ENCODE results near the gene CBARP.
A peak's percentile ranks its signal among the peaks of the same experiment; 100 is the strongest.

Gene CBARP

DNA sequence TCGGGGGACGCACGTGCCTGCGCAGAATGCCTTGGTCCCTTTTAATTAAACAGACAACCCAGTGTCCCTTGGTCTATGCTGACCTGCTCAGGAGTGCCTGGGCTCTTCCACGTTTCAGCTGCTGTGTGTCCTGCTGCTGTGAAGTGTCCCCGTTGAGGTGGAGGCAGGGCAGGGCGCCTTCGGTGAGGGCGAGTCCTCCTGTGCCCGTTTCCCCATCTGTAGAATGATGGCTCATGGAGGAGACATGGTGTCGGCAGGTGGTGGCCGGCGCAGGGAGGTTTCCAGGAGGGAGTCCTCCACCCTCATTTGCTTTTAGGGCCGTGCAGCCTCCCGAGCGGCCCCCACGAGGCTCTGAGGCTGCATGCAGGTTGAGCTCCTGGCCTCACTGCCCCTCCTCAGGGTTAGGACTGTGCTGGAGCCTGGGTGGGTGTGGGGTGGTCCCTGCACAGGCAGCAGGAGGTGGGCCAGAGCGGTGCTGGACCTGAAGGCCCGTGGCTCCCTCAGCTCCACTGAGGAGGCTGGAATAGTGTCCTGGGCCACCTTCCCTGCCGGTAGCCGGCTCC lies 23.4 kb downstream of the CBARP start:
- Histone ChIP-seq H3K4me3 (ENCODE audit: low read depth, low read length) (no peak overlapping the region), H3K36me3 (ENCODE audit: control insufficient read depth in 2 of 2, insufficient read depth in 1 of 2, low read length in 2 of 2) (peaks cover 14 to 34% of the 10 kb centered on the region in 2 experiments; a peak in 2 of 3 replicates), H3K9me3 (ENCODE audit: control insufficient read depth, insufficient read depth, low read depth, low read length) (no peaks in the 10 kb centered on the region), H3K4me1 (ENCODE audit: control insufficient read depth, insufficient read depth, low read length) (peaks cover 12% of the 10 kb centered on the region; the same call in 1 of the 2 replicates), H3K27ac (ENCODE audit: extremely low read depth, low read depth, low read length) (peak overlapping the region; percentile 51; the same call in 1 of the 2 replicates)
- no peak for TF ChIP-seq EGR2 (tag by site-specific recombination; IDR thresholded peaks at IDR 0.05; ENCODE audit: low read depth)
- peak; percentile 54; the same call in 1 of the 2 replicates for TF ChIP-seq ZNF600 (tag by site-specific recombination; IDR thresholded peaks at IDR 0.05)
- TF ChIP-seq ZNF350 (tag by site-specific recombination; IDR thresholded peaks at IDR 0.05): no peak
- no peak for TF ChIP-seq SCRT2 (tag by site-specific recombination; IDR thresholded peaks at IDR 0.05)
- TF ChIP-seq ZNF223 (tag by site-specific recombination; IDR thresholded peaks at IDR 0.05): 0 out of 2 replicates have a peak, but pooled peaks have one; percentile 26
- no peak for TF ChIP-seq KLF16 (tag by site-specific recombination; IDR thresholded peaks at IDR 0.05)
- TF ChIP-seq, protein P1, sequence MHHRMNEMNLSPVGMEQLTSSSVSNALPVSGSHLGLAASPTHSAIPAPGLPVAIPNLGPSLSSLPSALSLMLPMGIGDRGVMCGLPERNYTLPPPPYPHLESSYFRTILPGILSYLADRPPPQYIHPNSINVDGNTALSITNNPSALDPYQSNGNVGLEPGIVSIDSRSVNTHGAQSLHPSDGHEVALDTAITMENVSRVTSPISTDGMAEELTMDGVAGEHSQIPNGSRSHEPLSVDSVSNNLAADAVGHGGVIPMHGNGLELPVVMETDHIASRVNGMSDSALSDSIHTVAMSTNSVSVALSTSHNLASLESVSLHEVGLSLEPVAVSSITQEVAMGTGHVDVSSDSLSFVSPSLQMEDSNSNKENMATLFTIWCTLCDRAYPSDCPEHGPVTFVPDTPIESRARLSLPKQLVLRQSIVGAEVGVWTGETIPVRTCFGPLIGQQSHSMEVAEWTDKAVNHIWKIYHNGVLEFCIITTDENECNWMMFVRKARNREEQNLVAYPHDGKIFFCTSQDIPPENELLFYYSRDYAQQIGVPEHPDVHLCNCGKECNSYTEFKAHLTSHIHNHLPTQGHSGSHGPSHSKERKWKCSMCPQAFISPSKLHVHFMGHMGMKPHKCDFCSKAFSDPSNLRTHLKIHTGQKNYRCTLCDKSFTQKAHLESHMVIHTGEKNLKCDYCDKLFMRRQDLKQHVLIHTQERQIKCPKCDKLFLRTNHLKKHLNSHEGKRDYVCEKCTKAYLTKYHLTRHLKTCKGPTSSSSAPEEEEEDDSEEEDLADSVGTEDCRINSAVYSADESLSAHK (tag by site-specific recombination; IDR thresholded peaks at IDR 0.05): no peak
- TF ChIP-seq ZIC2 (tag by site-specific recombination; IDR thresholded peaks at IDR 0.05): 0 out of 2 replicates have a peak, but pooled peaks have one; percentile 12
- TF ChIP-seq ZNF596 (tag by site-specific recombination; IDR thresholded peaks at IDR 0.05): no peak
- no peak for TF ChIP-seq FEZF1 (tag by site-specific recombination; IDR thresholded peaks at IDR 0.05)
- no peak for TF ChIP-seq ZNF335 (tag by site-specific recombination; conservative IDR thresholded peaks at IDR 0.05)
- no peak for TF ChIP-seq ZNF169 (tag by site-specific recombination; IDR thresholded peaks at IDR 0.05)
- no peak for TF ChIP-seq ZFHX2 (tag by site-specific recombination; conservative IDR thresholded peaks at IDR 0.05)
- ChIA-PET POLR2A (interaction anchor here (0.7 to 2.3 kb wide), 2 partner anchors 54 to 55 kb away, joined by 4 to 18 read pairs; partner anchors contain the start of gene CIRBP), CTCF (interaction anchor here (0.6 to 2.2 kb wide), 4 partner anchors 8 to 177 kb away, joined by 3 to 8 read pairs (median 4); no protein-coding TSS in a partner anchor)

DNA sequence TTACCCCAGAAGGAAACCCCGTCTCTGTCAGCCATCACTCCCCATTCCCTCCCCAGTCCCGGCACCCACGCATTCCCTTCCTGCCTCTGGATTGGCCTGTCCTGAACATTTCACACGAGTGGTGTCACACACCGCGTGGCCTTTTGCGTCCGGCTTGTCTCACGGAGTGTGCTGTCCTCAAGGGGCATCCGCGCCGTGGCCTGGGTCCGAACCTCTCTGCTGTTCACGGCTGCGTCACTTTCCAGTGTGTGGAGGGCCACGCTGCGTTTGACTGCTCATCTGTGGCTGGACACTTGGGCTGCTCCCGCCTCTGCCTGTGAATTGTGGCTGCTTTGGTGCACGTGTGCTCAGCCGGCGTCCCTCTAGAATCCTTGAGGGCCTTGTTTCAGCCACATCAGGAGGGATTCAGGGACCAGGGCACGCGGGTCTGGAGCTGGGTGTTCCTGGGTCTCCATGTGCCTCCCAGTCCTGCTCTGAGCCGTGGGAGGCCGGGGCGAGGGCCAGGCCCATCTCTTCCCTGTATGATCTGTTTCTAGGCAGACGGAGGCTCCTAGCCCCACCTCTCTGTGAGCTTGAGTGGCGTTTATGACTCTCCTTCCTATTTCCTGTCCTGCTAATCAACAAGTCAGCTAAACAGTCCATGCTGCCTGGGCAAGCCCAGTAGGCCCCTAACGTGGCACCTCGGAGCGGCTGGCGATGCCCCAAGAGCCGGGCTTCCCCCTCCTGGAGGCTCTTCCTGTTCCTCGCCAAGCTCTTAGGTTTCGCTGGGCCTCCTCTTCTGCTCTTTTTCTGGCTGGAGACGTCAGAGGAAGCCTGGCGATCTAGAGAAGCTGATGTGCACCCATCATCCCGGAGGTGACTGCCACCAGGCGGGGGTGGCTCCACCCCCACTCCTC lies 24.2 kb downstream of the CBARP start:
- peaks cover 12% of the 10 kb centered on the region; the same call in 1 of the 2 replicates for H3K4me1 ChIP-seq (ENCODE audit: control insufficient read depth, insufficient read depth, low read length)
- TF ChIP-seq SETDB1 (IDR thresholded peaks at IDR 0.05; ENCODE audit: insufficient read length, low read length) (no peak), ZNF2 (tag by site-specific recombination; IDR thresholded peaks at IDR 0.05) (no peak), HOXA7 (CRISPR knock-in tag; IDR thresholded peaks at IDR 0.05; ENCODE audit: borderline replicate concordance) (no peak), ZNF133 (tag by site-specific recombination; IDR thresholded peaks at IDR 0.05) (no peak), ZNF473 (tag by site-specific recombination; IDR thresholded peaks at IDR 0.05) (no peak), MZF1 (tag by site-specific recombination; IDR thresholded peaks at IDR 0.05; ENCODE audit: borderline replicate concordance) (no peak), ZBTB17 (tag by site-specific recombination; IDR thresholded peaks at IDR 0.05) (peak; percentile 53), SCRT1 (tag by site-specific recombination; IDR thresholded peaks at IDR 0.05; ENCODE audit: borderline replicate concordance) (peak; percentile 89), ZNF404 (tag by site-specific recombination; IDR thresholded peaks at IDR 0.05) (no peak), ZNF549 (tag by site-specific recombination; IDR thresholded peaks at IDR 0.05) (no peak), GLIS1 (tag by site-specific recombination; IDR thresholded peaks at IDR 0.05) (peak; percentile 69)
- TF ChIP-seq, protein P2, sequence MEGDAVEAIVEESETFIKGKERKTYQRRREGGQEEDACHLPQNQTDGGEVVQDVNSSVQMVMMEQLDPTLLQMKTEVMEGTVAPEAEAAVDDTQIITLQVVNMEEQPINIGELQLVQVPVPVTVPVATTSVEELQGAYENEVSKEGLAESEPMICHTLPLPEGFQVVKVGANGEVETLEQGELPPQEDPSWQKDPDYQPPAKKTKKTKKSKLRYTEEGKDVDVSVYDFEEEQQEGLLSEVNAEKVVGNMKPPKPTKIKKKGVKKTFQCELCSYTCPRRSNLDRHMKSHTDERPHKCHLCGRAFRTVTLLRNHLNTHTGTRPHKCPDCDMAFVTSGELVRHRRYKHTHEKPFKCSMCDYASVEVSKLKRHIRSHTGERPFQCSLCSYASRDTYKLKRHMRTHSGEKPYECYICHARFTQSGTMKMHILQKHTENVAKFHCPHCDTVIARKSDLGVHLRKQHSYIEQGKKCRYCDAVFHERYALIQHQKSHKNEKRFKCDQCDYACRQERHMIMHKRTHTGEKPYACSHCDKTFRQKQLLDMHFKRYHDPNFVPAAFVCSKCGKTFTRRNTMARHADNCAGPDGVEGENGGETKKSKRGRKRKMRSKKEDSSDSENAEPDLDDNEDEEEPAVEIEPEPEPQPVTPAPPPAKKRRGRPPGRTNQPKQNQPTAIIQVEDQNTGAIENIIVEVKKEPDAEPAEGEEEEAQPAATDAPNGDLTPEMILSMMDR (tag by site-specific recombination; IDR thresholded peaks at IDR 0.05): no peak
- TF ChIP-seq, protein P3, sequence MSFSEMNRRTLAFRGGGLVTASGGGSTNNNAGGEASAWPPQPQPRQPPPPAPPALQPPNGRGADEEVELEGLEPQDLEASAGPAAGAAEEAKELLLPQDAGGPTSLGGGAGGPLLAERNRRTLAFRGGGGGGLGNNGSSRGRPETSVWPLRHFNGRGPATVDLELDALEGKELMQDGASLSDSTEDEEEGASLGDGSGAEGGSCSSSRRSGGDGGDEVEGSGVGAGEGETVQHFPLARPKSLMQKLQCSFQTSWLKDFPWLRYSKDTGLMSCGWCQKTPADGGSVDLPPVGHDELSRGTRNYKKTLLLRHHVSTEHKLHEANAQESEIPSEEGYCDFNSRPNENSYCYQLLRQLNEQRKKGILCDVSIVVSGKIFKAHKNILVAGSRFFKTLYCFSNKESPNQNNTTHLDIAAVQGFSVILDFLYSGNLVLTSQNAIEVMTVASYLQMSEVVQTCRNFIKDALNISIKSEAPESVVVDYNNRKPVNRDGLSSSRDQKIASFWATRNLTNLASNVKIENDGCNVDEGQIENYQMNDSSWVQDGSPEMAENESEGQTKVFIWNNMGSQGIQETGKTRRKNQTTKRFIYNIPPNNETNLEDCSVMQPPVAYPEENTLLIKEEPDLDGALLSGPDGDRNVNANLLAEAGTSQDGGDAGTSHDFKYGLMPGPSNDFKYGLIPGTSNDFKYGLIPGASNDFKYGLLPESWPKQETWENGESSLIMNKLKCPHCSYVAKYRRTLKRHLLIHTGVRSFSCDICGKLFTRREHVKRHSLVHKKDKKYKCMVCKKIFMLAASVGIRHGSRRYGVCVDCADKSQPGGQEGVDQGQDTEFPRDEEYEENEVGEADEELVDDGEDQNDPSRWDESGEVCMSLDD (tag by site-specific recombination; IDR thresholded peaks at IDR 0.05): no peak

More for the DNA sequence above, 24.2 kb downstream of the CBARP start:
- CTCF ChIA-PET: interaction anchor here (1.0 to 2.2 kb wide), 3 partner anchors 9 to 100 kb away, joined by 4 to 8 read pairs (median 5); no protein-coding TSS in a partner anchor
- Histone ChIP-seq H3K4me3 (ENCODE audit: low read depth, low read length) (no peak overlapping the region), H3K27ac (ENCODE audit: extremely low read depth, low read depth, low read length) (peak overlapping the region; percentile 51), H3K36me3 (ENCODE audit: control insufficient read depth in 2 of 2, insufficient read depth in 1 of 2, low read length in 2 of 2) (peaks cover 18 to 37% of the 10 kb centered on the region in 2 experiments; a peak in 2 of 3 replicates), H3K9me3 (ENCODE audit: control insufficient read depth, insufficient read depth, low read depth, low read length) (no peaks in the 10 kb centered on the region)
- POLR2A ChIA-PET: interaction anchor here (0.7 to 2.3 kb wide), 2 partner anchors 55 to 56 kb away, joined by 4 to 18 read pairs; partner anchors contain the start of gene CIRBP

Data from HEK293 (cell line).